ENCODE measurements around the gene PANX2.
"Not testable (repeated sequence)": the region's sequence is repeated elsewhere in the genome, so short reads cannot be mapped to it uniquely, and the experiment has no call there.

Gene PANX2

DNA sequence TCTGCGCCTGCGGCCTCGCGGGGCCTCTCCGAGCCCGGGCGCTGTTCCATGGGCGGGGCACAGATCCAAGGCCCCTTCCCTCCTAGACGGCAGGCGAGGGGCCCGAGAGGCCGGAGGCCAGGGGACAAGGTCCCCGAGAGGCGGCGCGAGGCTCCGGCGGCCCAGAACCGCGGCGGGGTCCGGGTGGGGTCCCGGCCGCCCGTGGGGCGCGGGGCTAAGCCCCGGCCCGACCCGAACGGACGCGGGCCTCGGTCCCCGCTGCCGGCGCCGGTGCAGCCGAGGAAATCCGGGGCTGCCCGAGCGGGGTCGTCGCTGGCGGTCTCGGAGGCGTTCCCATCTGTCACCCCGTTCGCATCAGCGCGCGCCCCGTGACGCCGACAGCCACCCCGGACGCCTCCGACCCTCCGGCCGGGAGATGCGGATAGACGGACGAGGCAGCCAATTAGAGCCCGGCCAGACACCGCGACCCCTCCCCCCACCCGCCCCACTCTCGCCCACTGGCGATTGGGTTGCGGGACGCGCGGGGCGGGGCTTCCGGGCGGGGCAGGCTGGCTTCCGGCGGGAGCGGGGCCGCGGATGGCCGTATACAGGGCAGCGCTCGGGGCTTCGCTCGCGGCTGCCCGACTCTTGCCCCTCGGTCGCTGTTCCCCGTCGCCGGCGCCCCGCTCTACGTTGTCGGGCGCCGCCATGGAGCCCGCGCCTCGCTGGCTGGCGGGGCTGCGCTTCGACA lies 30.1 kb downstream of the PANX2 start, which contains the start of gene SELENOO:
Gene SELENOO (plus strand): TSS at position 551 of the 730 bp plus-strand sequence. CDS start 26 bp downstream, at position 577.
- peak; percentile 90 to 94 for DNase-seq

- no peak for DNase-seq
Measured at GRCh38 chr22:50201191-50202129, 30.9 kb downstream of the PANX2 start.

- no peak for DNase-seq
Measured at GRCh38 chr22:50202130-50202666, 31.7 kb downstream of the PANX2 start.

- no peak for DNase-seq
Measured at GRCh38 chr22:50203288-50203687, 32.8 kb downstream of the PANX2 start.

DNA sequence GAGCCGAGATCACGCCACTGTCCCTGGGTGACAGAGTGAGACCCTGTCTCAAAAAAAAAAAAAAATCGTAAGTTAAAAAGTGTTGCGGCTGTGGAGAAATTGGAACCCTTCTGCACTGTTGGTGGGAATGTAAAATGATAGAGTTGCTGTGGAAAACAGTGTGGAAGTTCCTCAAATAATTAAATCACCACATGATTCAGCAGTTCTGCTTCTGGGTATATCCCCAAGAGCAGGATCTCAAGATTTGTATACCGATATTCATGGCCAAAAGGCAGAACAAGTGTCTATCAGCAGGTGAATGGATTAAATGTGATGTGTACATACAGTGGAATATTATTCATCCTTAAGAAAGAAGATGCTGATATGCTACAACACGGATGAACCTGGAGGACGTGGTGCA lies 34.0 kb downstream of the PANX2 start:
- DNase-seq = no peak

GRCh38 chr22:50204998-50205397 lies 34.5 kb downstream of the PANX2 start:
- DNase-seq = not testable (repeated sequence)

DNA sequence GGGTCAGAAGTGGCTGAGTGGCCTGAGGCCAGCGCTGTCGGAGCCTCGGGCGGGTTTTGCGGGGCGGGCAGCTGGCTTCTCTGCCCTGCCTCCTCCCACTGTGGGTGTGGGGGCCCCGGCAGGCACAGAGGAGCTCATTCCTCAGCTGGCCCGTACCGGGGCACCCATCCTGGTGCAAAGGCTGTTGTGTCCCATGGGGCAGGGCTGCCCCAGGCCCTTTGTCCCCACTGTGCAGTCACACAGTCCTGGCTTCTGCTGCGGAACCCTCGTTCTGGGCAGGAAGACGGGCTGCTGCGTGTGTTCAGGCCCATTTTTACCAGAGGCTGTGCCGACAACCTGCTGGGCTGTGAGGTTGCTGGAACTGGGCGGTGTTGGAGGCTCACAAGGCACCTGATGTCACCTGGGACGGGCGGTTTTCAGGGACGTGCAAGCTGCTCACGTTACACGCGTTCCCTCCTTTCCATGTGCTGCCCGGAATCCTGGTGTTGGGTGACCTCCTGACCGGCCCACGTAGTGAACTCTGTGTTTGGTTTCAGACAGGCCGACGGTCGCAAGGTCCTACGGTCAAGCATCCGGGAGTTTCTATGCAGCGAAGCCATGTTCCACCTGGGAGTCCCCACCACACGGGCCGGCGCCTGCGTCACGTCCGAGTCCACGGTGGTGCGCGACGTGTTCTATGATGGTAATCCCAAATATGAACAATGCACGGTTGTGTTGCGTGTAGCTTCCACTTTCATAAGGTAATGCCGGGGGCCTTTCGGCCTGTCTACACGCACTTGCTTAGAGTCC lies 35.4 kb downstream of the PANX2 start:
- no peak for DNase-seq

DNA sequence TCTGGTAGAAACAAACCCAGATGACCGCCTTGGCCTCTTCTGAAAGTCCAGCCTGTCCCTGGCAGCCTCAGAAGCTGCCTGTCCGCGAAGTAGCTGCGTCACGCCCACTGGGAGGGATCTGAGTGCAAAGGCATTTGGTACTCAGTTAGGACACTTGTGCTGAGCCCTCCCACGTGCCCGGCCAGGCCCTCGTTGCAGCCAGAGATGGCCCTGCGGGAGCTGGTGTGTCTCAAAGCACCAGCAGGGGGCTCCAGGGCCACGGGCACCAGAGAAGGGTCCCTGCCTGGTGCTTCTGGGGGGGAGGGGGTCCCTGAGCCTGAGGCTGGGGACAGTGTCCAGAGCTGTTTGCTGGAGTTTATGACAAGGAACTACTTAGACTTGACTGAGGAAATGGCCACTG lies 36.1 kb downstream of the PANX2 start:
- no peak for DNase-seq

DNA sequence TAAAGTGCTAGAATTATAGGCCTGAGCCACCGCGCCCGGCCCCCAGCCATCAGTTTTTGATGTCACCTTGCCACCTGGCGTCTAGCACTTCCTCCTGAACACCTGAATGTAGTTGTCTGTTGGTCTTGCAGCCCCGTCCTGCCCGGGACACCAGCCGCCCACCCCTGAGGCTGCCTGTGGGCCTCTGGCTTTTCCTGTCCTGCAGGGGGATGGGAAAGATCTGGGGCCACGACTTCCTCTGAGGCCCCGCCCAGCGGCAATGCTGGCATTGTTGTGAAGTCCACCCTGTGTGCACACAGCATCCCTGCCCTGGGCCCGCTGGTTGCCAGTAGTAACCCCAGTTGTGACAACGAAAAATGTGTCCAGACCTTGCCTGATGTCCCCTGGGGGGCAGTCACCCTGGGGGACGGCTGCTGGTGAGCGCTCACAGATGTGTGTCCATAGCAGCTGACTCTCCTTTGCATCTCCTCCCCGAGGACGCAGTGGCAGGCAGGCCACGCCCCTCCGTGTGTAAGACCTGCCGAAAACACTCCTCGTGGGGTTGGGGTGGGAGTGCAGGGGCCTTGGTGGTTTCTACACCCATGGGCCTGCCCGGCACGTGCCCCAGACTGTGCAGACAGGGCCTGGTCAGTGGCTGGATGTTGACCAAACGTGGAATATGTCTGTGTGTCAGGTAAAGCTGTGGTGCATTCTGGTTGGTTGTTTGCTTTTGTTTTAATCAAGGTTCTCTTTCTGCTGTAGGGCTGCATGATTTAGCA lies 37.0 kb downstream of the PANX2 start:
- no peak for DNase-seq

DNA sequence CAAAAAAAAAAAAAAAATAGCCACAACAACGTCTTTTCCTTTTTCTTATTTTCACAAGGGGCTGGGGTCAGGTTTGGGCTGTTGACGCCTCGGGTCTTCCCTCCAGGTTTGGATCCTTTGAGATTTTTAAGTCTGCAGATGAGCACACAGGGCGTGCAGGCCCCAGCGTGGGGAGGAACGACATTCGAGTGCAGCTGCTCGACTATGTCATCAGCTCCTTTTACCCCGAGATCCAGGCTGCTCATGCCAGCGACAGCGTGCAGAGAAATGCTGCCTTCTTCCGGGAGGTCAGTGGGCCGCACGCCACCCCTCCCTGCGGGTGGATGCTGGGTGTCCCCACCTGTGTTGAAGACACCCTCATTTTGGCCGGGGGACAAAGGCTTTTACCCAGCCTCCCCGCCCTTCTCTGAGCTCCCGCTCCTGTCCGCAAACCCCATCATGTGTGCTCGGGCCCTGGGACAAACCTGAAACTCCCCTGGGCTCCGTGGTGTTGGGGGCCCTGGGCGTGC lies 38.0 kb downstream of the PANX2 start:
- no peak for DNase-seq

DNA sequence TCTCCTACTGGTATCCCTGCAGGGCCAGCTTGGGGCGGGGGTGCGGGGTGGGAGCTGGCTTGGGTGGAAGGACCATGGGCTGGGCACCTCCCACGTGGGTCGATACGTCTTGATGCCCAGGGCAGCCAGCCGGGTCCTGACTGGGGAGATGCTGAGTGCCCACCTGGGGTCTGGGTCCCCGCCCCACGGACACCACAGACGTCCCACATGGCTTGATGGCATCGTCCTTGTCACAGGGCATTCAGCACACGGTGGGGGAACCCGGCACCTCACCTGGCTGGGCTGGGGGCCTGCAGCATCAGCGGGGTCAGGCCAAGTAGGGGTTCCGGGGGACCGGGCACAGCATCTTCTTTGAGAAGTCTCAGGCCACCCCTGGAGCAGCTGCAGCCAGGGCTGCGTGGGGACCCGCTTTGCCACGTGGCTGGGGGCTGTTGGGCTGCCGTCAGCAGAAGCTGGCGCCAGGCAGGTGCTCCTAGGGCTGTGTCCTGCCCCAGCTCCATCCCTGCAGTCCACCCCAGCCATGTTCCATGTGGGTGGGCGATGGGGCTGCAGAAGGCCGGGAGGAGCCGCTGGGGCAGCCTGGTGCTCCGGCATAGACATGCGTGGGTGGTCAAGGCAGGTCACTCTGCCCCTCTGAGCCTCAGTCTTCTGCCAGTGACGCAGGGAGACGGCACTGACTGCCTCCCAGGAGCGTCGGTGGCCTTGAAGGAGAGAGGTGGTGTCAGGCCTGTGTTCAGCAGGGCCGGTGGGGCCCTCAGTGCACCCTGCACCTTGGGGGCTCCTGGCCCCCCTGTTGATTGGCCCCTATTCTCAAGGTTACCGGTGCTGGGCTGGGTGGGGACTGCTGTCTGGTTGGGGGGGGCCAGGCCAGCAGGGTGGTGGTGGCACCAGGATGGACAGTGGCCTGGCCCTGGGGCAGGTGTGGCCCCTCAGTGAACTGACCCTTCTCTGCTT lies 38.7 kb downstream of the PANX2 start:
- no peak for DNase-seq

DNA sequence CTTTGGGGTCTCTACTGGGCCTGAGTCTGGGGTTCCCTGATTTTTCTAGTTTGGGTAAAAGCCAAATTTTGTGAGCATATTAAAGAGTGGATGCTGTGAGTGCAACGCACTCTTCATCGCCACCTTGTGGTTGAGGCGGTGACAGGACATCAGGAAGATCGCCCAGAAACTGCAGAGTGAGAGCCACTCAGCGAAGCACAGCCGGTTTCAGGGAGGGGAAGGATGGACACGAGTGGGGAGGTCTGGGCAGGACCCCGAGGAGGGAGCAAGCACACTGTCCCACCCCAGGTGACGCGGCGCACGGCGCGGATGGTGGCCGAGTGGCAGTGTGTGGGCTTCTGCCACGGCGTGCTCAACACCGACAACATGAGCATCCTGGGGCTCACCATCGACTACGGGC lies 39.4 kb downstream of the PANX2 start:
- DNase-seq = peak; percentile 68 to 78

DNA sequence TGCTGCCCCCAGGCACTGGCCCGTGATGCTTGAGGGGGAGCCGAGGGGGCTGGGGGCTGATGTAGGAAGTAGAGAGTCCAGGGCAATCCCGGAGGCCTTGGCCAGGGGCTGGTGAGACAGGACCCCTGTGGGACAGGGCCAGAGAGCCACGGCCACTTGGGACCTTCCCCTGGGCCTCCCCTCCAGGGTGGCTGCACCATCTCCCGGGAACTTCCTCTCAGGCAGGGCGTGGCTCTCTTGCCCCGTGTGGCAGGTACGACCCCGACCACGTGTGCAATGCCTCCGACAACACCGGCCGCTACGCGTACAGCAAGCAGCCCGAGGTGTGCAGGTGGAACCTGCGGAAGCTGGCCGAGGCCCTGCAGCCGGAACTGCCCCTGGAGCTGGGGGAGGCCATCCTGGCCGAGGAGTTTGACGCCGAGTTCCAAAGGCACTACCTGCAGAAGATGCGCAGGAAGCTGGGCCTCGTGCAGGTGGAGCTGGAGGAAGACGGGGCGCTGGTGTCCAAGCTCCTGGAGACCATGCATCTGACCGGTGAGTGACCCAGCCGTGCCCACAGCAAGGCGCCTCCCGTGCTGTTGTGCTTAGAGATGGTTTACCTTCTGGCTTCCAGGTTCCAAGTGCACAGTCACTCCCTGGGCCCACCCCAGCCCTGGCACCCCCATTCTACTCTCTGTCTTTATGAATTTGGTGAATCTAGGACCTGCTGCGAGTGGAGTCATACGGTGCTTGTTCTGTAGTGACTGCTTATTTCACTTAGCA lies 40.0 kb downstream of the PANX2 start:
- DNase-seq = no peak

- no peak for DNase-seq
Measured at GRCh38 chr22:50211147-50211546, 40.6 kb downstream of the PANX2 start.

DNA sequence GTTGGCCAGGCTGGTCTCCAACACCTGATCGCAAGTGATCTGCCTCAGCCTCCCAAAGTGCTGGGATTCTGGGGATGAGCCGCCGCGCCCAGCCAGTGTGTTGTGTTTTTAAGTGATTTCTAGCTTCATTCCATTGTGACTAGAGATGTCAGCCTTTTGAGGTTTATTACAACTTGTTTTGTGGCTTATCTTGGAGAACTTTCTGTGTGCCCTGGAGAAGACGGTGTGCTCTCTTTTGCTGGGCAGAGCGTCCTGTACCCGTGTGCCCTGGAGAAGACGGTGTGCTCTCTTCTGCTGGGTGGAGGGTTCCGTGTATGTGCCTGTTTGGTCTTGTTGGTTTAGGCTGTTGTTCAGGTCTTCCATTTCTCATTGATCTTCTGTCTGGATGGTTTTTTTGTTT lies 42.7 kb downstream of the PANX2 start:
- no peak for DNase-seq

DNA sequence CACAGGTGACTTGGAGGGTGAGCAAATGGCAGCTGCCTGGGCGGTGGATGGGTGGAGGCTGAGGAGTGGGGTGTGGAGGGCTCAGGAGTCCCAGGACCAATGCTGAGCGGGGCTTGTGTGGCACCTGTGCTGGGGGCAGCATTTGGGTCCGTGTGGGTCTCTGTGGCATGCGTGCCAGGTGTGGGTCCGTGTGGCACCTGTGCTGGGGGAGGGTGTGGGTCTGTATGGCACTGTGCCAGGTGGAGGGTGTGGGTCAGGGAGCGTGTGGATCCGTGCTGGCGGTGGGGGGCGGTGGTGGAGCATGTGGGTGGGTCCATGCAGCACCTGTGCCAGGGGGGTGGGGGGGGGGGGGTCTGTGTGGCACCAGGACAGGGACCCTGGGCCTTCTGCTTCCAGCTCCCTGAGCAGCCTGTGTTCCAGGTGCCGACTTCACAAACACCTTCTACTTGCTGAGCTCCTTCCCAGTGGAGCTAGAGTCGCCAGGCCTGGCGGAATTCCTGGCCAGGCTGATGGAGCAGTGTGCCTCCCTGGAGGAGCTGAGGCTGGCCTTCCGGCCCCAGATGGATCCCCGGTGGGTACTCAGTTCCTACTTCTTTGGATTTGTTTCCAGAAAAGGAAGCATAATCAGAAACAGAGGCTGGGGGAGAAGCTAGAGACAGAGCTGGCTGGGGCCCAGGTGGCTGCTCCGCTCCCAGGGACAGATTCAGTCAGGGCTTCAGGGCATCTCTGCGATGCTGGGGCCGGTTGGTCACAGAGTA lies 44.9 kb downstream of the PANX2 start:
- no peak for DNase-seq

GRCh38 chr22:50216055-50216683 lies 45.6 kb downstream of the PANX2 start:
- no peak for DNase-seq

DNA sequence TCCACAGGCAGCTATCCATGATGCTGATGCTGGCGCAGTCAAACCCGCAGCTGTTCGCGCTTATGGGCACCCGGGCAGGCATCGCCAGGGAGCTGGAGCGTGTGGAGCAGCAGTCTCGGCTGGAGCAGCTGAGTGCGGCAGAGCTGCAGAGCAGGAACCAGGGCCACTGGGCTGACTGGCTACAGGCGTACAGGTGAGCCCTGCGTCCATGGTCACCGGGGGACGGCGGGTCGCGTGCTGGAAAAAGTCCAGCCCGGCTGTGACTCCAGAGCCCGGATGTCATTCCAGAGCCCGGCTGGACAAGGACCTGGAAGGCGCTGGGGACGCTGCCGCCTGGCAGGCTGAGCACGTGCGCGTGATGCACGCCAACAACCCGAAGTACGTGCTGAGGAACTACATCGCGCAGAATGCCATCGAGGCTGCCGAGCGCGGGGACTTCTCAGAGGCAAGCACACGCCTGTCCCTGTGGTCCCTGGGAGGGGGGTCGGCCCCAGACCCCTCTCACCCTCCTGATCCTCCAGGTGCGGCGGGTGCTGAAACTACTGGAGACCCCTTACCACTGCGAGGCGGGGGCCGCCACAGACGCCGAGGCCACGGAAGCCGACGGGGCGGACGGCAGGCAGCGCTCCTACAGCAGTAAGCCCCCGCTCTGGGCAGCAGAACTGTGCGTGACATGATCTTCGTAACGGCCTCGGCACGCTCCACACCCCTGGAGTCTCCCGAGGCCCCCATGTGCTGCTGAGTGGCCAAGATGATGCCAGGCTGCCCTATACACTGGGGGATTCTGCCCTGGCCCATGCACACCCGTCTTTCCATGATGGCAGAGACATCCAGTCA lies 46.4 kb downstream of the PANX2 start:
- DNase-seq = no peak

Measured in CD4-positive, alpha-beta T cell treated with Interferon alpha-2 for 1 hour (primary cell).